HepG2 (cell line): Measurements from ENCODE around the gene NAV1. TPM values are rescaled to one million over a fixed set of nuclear protein-coding genes. Genes with fewer than 3 reads are reported as not detected.

ENCODE experiments used
- ATF7-NPFF ChIP-seq: sonication (generic); formaldehyde crosslinking; IDR thresholded peaks from 2 replicates; pipeline ENCODE4 v1.8.1; 2023; ENCODE audit warnings: mild to moderate bottlenecking, low read depth, missing genetic modification reagents, moderate library complexity
- CBX5 ChIP-seq: sonication (generic); formaldehyde crosslinking; IDR thresholded peaks from 2 replicates; pipeline ENCODE4 v1.4.0; 2020; ENCODE audit warnings: missing genetic modification reagents, borderline replicate concordance
- E2F5 ChIP-seq: sonication (generic); formaldehyde crosslinking; conservative IDR thresholded peaks from 2 replicates; pipeline ENCODE4 v1.4.0; 2020; ENCODE audit warnings: missing genetic modification reagents
- MXI1 ChIP-seq: IDR thresholded peaks from 3 replicates; pipeline ENCODE4 v1.6.1; 2012; ENCODE audit warnings: low read depth, low read length, inconsistent platforms, borderline replicate concordance
- NR3C1 ChIP-seq: sonication (generic); formaldehyde crosslinking; IDR thresholded peaks from 2 replicates; pipeline ENCODE4 v1.4.0; 2020; ENCODE audit warnings: missing genetic modification reagents
- SNRNP70 ChIP-seq: fragments of 200-400 bp; formaldehyde crosslinking; IDR thresholded peaks from 2 replicates; pipeline ENCODE4 v1.6.1; 2017; ENCODE audit warnings: mild to moderate bottlenecking, low read depth, low read length, moderate library complexity
- TBP ChIP-seq: sonication (generic); formaldehyde crosslinking; IDR thresholded peaks from 2 replicates; pipeline ENCODE4 v1.5.0; 2020; ENCODE audit warnings: missing genetic modification reagents
- TOE1 ChIP-seq: sonication (generic); formaldehyde crosslinking; IDR thresholded peaks from 2 replicates; pipeline ENCODE4 v1.4.0; 2020; ENCODE audit warnings: mild to moderate bottlenecking, missing genetic modification reagents
- ZBTB7B ChIP-seq: sonication (generic); formaldehyde crosslinking; IDR thresholded peaks from 2 replicates; pipeline ENCODE4 v1.4.0; 2020; ENCODE audit warnings: missing genetic modification reagents
- ZNF260 ChIP-seq: sonication (generic); formaldehyde crosslinking; IDR thresholded peaks from 2 replicates; pipeline ENCODE4 v1.4.0; 2020; ENCODE audit warnings: missing genetic modification reagents, low read depth, mild to moderate bottlenecking, borderline replicate concordance
- ZNF350 ChIP-seq: sonication (generic); formaldehyde crosslinking; IDR thresholded peaks from 2 replicates; pipeline ENCODE4 v1.4.0; 2020; ENCODE audit warnings: mild to moderate bottlenecking, low read depth, missing genetic modification reagents, borderline replicate concordance
- ZNF660 ChIP-seq: sonication (generic); formaldehyde crosslinking; IDR thresholded peaks from 2 replicates; pipeline ENCODE4 v1.5.1; 2020; ENCODE audit warnings: mild to moderate bottlenecking, low read depth, missing genetic modification reagents, borderline replicate concordance
- ZNF792 ChIP-seq: IDR thresholded peaks from 2 replicates; pipeline ENCODE4 v1.6.1; 2016
- ZNF850 ChIP-seq: sonication (generic); formaldehyde crosslinking; conservative IDR thresholded peaks from 2 replicates; pipeline ENCODE4 v1.9.0; 2021; ENCODE audit warnings: mild to moderate bottlenecking, missing genetic modification reagents
- polyA plus RNA-seq, 8 experiments: library from polyadenylated mRNA; depleted of rRNA in 3 of 8; stranded (reverse) in 7 of 8; unstranded in 1 of 8; fragments of >200 nt; fragmentation: Illumina TruSeq in 4 of 8; extraction: Trizol in 4 of 8; gene quantifications; 2 replicates each; pipeline versions ENCODE4 v1.2.1 to v1.2.3, GENCODE V29; 2011 to 2016; ENCODE audit warnings: low read depth in 4 of 8, missing spikeins in 1 of 8, mixed read lengths in 1 of 8; ENCODE audit not compliant: insufficient read depth in 1 of 8
- total RNA-seq, 5 experiments: library from RNA; depleted of rRNA; stranded (reverse); fragments of >200 nt; fragmentation: Illumina TruSeq; extraction: Trizol; gene quantifications; 2 replicates each; pipeline ENCODE4 v1.2.3, GENCODE V29; 2016; ENCODE audit warnings: low read depth in 1 of 5
- TF ChIP-seq, protein P1 (sequence below), 2 experiments: IDR thresholded peaks; 2 replicates each; pipeline ENCODE4 v1.6.1; 2011 to 2012; ENCODE audit warnings: low read length in 2 of 2, borderline replicate concordance in 1 of 2, low read depth in 1 of 2, mild to moderate bottlenecking in 1 of 2, moderate library complexity in 1 of 2
- TF ChIP-seq, protein P2 (sequence below): sonication (generic); formaldehyde crosslinking; IDR thresholded peaks from 2 replicates; pipeline ENCODE4 v1.4.0; 2020; ENCODE audit warnings: mild to moderate bottlenecking, missing genetic modification reagents
- TF ChIP-seq, protein P3 (sequence below): sonication (generic); formaldehyde crosslinking; conservative IDR thresholded peaks from 2 replicates; pipeline ENCODE4 v1.8.0; 2022; ENCODE audit warnings: low read depth, missing genetic modification reagents

Gene NAV1
- total and polyA plus RNA-seq, 2 of the 13 experiments (the other 11 are each of a cell fraction or from before 2014, with no cell fraction given), result not detected

- TF ChIP-seq SNRNP70 (no peak), ZNF260 (CRISPR knock-in tag) (no peak), ZBTB7B (CRISPR knock-in tag) (0 out of 2 replicates have a peak, but pooled peaks have one; percentile 12), E2F5 (CRISPR knock-in tag) (no peak), ZNF792 (CRISPR knock-in tag) (no peak), ZNF660 (no peak), CBX5 (CRISPR knock-in tag) (no peak), ATF7-NPFF (CRISPR knock-in tag) (no peak), ZNF350 (no peak), ZNF850 (CRISPR knock-in tag) (no peak), TBP (CRISPR knock-in tag) (no peak), TOE1 (CRISPR knock-in tag) (no peak), MXI1 (no peak), NR3C1 (no peak)
- TF ChIP-seq, protein P1, sequence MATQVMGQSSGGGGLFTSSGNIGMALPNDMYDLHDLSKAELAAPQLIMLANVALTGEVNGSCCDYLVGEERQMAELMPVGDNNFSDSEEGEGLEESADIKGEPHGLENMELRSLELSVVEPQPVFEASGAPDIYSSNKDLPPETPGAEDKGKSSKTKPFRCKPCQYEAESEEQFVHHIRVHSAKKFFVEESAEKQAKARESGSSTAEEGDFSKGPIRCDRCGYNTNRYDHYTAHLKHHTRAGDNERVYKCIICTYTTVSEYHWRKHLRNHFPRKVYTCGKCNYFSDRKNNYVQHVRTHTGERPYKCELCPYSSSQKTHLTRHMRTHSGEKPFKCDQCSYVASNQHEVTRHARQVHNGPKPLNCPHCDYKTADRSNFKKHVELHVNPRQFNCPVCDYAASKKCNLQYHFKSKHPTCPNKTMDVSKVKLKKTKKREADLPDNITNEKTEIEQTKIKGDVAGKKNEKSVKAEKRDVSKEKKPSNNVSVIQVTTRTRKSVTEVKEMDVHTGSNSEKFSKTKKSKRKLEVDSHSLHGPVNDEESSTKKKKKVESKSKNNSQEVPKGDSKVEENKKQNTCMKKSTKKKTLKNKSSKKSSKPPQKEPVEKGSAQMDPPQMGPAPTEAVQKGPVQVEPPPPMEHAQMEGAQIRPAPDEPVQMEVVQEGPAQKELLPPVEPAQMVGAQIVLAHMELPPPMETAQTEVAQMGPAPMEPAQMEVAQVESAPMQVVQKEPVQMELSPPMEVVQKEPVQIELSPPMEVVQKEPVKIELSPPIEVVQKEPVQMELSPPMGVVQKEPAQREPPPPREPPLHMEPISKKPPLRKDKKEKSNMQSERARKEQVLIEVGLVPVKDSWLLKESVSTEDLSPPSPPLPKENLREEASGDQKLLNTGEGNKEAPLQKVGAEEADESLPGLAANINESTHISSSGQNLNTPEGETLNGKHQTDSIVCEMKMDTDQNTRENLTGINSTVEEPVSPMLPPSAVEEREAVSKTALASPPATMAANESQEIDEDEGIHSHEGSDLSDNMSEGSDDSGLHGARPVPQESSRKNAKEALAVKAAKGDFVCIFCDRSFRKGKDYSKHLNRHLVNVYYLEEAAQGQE (IDR thresholded peaks at IDR 0.05; ENCODE audit: borderline replicate concordance in 1 of 2, low read depth in 1 of 2, low read length in 2 of 2), result no peak
- TF ChIP-seq, protein P2, sequence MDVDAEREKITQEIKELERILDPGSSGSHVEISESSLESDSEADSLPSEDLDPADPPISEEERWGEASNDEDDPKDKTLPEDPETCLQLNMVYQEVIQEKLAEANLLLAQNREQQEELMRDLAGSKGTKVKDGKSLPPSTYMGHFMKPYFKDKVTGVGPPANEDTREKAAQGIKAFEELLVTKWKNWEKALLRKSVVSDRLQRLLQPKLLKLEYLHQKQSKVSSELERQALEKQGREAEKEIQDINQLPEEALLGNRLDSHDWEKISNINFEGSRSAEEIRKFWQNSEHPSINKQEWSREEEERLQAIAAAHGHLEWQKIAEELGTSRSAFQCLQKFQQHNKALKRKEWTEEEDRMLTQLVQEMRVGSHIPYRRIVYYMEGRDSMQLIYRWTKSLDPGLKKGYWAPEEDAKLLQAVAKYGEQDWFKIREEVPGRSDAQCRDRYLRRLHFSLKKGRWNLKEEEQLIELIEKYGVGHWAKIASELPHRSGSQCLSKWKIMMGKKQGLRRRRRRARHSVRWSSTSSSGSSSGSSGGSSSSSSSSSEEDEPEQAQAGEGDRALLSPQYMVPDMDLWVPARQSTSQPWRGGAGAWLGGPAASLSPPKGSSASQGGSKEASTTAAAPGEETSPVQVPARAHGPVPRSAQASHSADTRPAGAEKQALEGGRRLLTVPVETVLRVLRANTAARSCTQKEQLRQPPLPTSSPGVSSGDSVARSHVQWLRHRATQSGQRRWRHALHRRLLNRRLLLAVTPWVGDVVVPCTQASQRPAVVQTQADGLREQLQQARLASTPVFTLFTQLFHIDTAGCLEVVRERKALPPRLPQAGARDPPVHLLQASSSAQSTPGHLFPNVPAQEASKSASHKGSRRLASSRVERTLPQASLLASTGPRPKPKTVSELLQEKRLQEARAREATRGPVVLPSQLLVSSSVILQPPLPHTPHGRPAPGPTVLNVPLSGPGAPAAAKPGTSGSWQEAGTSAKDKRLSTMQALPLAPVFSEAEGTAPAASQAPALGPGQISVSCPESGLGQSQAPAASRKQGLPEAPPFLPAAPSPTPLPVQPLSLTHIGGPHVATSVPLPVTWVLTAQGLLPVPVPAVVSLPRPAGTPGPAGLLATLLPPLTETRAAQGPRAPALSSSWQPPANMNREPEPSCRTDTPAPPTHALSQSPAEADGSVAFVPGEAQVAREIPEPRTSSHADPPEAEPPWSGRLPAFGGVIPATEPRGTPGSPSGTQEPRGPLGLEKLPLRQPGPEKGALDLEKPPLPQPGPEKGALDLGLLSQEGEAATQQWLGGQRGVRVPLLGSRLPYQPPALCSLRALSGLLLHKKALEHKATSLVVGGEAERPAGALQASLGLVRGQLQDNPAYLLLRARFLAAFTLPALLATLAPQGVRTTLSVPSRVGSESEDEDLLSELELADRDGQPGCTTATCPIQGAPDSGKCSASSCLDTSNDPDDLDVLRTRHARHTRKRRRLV (CRISPR knock-in tag), result no peak
- TF ChIP-seq, protein P3, sequence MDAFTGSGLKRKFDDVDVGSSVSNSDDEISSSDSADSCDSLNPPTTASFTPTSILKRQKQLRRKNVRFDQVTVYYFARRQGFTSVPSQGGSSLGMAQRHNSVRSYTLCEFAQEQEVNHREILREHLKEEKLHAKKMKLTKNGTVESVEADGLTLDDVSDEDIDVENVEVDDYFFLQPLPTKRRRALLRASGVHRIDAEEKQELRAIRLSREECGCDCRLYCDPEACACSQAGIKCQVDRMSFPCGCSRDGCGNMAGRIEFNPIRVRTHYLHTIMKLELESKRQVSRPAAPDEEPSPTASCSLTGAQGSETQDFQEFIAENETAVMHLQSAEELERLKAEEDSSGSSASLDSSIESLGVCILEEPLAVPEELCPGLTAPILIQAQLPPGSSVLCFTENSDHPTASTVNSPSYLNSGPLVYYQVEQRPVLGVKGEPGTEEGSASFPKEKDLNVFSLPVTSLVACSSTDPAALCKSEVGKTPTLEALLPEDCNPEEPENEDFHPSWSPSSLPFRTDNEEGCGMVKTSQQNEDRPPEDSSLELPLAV (CRISPR knock-in tag), result no peak
These were observed 31.6 kb upstream of the NAV1 start (continued) for GRCh38 chr1:201507360-201507675.
